Medulla oblongata (tissue), 1 donor: Measurements from ENCODE around the gene LRCH4.

Experiments used
- DNase-seq: peaks from one replicate; pipeline ENCODE4 v3.0.0-alpha.2; 2015; ENCODE audit errors: extremely low spot score

The LRCH4 gene

GRCh38 chr7:100582041-100582579 lies 3.8 kb downstream of the LRCH4 start:
- DNase-seq = no peak

- DNase-seq = no peak
Observed at GRCh38 chr7:100580466-100581283, 5.3 kb downstream of the LRCH4 start.

GRCh38 chr7:100578246-100579183 lies 7.4 kb downstream of the LRCH4 start:
- no peak for DNase-seq

- DNase-seq = no peak
Observed at GRCh38 chr7:100577507-100577906, 8.4 kb downstream of the LRCH4 start.

- DNase-seq = no peak
Observed at GRCh38 chr7:100577103-100577502, 8.8 kb downstream of the LRCH4 start.

- no peak for DNase-seq
Observed at GRCh38 chr7:100576384-100576993, 9.4 kb downstream of the LRCH4 start.

- DNase-seq = no peak
Observed at GRCh38 chr7:100575746-100576383, 10.1 kb downstream of the LRCH4 start.

- DNase-seq = no peak
Observed at GRCh38 chr7:100575206-100575631, 10.7 kb downstream of the LRCH4 start.

GRCh38 chr7:100574362-100575205 lies 11.3 kb downstream of the LRCH4 start:
- no peak for DNase-seq

GRCh38 chr7:100573691-100574361 lies 12.1 kb downstream of the LRCH4 start, which contains the start of gene SAP25:
SAP25 (minus strand) TSS chr7:100573900; CDS start chr7:100573742, 158 bp downstream.
- no peak for DNase-seq

GRCh38 chr7:100572949-100573675 lies 12.8 kb downstream of the LRCH4 start:
- DNase-seq = no peak

GRCh38 chr7:100572281-100572948 lies 13.5 kb downstream of the LRCH4 start:
- DNase-seq = no peak

- DNase-seq = no peak
Observed at GRCh38 chr7:100571829-100572116, 14.2 kb downstream of the LRCH4 start.

GRCh38 chr7:100570954-100571828 lies 14.7 kb downstream of the LRCH4 start:
- DNase-seq = no peak

- peak; percentile 81 for DNase-seq
Observed at GRCh38 chr7:100568896-100569844, 16.8 kb downstream of the LRCH4 start.

GRCh38 chr7:100568176-100568895 lies 17.6 kb downstream of the LRCH4 start:
- no peak for DNase-seq
